Adrenal gland (tissue), 5 donors: ENCODE data around the gene PTPRN2.

Experiments used
- CTCF ChIP-seq, 6 experiments: fragments of 450-650 bp in 4 of 6; fragments of 200-600 bp in 2 of 6; sonication (generic) in 1 of 6; IDR thresholded peaks; 1 replicate in 5 of 6; 2 replicates in 1 of 6; pipeline versions ENCODE4 v1.5.1 to v1.8.0; 2016 to 2021; ENCODE audit warnings: antibody characterized with exemption in 6 of 6, mild to moderate bottlenecking in 2 of 6, moderate library complexity in 1 of 6
- POLR2A ChIP-seq, 2 donors: fragments of 450-650 bp; IDR thresholded peaks; one replicate each; pipeline ENCODE4 v1.6.1; 2017; ENCODE audit warnings: antibody characterized with exemption in 2 of 2, mild to moderate bottlenecking in 2 of 2, moderate library complexity in 1 of 2
- donor health status: DM: no; HTN: no; CAD: no.

DNA sequence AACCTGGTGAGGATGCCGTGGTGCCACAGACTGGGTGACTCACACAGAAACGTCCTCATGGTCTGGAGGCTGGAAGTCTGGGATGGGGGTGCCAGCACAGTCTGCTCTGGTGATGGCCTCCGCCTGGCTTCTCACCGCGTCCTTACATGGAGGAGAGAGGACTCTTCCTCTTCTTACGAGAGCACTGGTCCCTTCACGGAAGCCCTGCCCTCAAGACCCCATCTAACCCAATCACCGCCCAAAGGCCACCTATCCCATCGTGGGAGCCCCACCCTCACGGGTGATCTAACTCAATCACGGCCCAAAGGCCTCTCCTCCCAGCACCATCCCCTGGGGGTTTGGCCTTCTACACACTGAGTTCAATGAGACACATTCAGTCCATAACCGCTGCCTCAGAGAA is 137.7 kb downstream of the PTPRN2 start:
- TF ChIP-seq CTCF (IDR thresholded peaks at IDR 0.05) (no peak), POLR2A (IDR thresholded peaks at IDR 0.05) (no peak)
